HCT116 (cell line): ENCODE results near the gene LMNTD2.

ENCODE experiments used
- EZH2 ChIP-seq: fragments of 200-600 bp; sonication (generic); IDR thresholded peaks from 2 replicates; pipeline ENCODE4 v1.6.1; 2017; ENCODE audit warnings: antibody characterized with exemption, mixed run types
- POLR2A ChIP-seq: IDR thresholded peaks from 2 replicates; pipeline ENCODE4 v1.7.0; 2011; ENCODE audit warnings: borderline replicate concordance; ENCODE audit not compliant: insufficient read depth, insufficient read length; ENCODE audit errors: extremely low read depth
- TF ChIP-seq, protein P1 (sequence below), 3 experiments: fragments of 200-600 bp in 1 of 3; sonication (generic) in 1 of 3; IDR thresholded peaks in 2 of 3; conservative IDR thresholded peaks in 1 of 3; 2 replicates each; pipeline ENCODE4 v1.5.1; 2012 to 2017; ENCODE audit warnings: low read depth in 2 of 3, low read length in 2 of 3, antibody characterized with exemption in 1 of 3, borderline replicate concordance in 1 of 3, control low read depth in 1 of 3, mild to moderate bottlenecking in 1 of 3, mixed read lengths in 1 of 3, mixed run types in 1 of 3, moderate library complexity in 1 of 3; ENCODE audit not compliant: insufficient read depth in 1 of 3

DNA sequence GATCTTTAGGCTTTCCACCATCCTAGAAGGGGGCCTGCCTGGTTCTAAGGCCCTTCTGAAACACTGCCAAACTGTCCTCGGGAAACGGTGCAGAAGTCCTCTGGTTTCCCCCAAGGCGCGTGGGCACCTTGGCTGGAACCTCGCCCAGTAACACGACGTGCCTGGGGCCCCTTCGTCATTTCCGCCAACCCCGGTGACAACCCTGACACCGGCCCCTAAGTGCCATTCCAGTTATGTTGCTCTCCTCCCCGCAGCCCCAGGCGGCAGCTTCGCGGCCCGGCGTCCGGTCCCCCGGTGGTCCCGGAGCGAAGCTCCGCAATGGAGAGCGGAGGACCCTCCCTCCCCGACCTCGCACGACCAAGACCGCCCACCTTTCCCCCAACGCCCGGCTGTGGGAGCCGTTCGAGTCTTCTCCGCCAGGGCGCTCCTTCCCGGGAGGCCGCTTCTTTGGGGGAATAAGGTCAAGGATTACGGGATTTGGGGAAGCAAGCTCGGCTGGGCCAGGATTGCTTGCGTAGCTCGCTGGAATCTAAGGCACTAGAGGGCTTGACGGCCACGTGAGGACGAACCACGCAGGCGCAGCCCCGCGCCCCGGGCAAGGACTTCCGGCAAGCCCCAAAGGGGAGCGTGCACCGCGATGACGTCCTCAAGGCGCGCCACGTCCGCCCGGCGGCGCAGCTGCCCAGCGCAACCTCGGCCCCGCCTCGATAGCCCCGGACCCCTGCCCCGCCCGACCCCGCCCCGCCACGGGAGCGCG lies 54.1 kb downstream of the LMNTD2 start:
- TF ChIP-seq EZH2 (no peak), POLR2A (peak; percentile 64)
- TF ChIP-seq, protein P1, sequence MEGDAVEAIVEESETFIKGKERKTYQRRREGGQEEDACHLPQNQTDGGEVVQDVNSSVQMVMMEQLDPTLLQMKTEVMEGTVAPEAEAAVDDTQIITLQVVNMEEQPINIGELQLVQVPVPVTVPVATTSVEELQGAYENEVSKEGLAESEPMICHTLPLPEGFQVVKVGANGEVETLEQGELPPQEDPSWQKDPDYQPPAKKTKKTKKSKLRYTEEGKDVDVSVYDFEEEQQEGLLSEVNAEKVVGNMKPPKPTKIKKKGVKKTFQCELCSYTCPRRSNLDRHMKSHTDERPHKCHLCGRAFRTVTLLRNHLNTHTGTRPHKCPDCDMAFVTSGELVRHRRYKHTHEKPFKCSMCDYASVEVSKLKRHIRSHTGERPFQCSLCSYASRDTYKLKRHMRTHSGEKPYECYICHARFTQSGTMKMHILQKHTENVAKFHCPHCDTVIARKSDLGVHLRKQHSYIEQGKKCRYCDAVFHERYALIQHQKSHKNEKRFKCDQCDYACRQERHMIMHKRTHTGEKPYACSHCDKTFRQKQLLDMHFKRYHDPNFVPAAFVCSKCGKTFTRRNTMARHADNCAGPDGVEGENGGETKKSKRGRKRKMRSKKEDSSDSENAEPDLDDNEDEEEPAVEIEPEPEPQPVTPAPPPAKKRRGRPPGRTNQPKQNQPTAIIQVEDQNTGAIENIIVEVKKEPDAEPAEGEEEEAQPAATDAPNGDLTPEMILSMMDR (IDR thresholded peaks at IDR 0.05 in 2 of 3, conservative IDR thresholded peaks at IDR 0.05 in 1 of 3; ENCODE audit: borderline replicate concordance in 1 of 3, insufficient read depth in 1 of 3, low read depth in 2 of 3, low read length in 2 of 3), result no peak
